ENCODE data around the gene TRIM27. TPM values are rescaled to one million over a fixed set of nuclear protein-coding genes. Genes with fewer than 3 reads are reported as not detected.

TRIM27 gene
- total RNA-seq, 4 donors from 2014 or later: 32.3 to 49.0 (median 42.4) TPM

DNA sequence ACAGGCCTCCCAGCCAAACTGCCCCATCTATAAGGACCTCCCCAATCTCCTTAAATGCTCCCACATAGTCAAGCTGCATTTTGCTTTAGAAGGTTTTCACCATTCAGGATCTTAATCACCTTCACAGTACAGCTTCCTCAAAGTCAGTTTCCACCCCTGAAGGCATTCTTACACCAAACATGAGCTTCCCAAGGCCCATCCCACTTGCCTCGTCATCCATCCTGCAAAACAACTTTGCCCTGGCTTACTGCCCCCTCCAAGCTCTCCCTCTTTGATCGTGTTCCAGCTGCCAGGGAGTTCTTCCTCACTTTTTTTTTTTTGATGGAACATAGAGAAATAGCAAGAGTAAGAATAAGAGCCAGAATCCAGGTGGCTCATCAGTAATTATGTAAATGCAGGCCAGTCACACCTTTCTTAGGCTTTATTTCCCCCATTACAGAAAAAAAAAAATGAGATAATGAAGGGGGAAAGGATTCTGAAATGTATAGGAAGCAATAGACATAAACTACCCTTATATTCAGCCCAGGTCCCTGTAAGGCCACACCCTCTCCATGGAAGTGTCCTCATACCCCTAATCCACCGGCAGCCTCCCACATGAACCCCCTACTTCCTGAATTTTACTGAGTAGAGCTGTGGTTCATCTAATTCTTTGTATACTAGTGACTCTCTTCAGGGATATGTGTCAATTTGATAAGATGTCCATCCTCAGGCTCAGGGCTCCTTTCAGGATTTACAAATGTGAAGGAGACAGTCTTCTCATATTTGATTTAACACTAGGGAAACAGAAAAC lies 12.7 kb downstream of the TRIM27 start:
- no peak for TF ChIP-seq CTCF (IDR thresholded peaks at IDR 0.05; ENCODE audit: low read depth)

DNA sequence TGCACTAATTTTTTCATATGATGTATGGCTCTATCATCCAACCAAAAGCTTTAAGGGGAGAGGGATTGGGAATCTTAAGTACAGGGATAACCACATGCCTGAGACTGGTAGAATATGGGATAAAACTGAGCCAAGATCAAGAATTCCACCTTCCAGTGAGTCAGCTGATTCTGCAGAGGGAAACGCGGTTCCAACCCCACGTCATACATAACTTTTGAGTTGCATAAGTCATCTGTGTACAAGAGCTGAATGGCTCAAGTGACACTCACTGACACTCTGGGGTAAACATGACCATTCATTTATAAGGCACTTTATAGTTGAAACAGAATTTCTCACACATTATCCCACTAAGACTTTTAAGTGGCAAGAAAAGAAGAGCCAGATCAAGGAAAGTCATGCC lies 16.4 kb downstream of the TRIM27 start:
- TF ChIP-seq CTCF (IDR thresholded peaks at IDR 0.05; ENCODE audit: low read depth): no peak

GRCh38 chr6:28906669-28907068 lies 17.1 kb downstream of the TRIM27 start:
- TF ChIP-seq CTCF (IDR thresholded peaks at IDR 0.05; ENCODE audit: low read depth): no peak

GRCh38 chr6:28903686-28904085 lies 20.1 kb downstream of the TRIM27 start:
- TF ChIP-seq CTCF (IDR thresholded peaks at IDR 0.05; ENCODE audit: low read depth): no peak

- TF ChIP-seq CTCF (IDR thresholded peaks at IDR 0.05; ENCODE audit: low read depth): no peak
These were observed 22.0 kb downstream of the TRIM27 start for GRCh38 chr6:28901831-28902230.

- no peak for TF ChIP-seq CTCF (IDR thresholded peaks at IDR 0.05; ENCODE audit: low read depth)
These were observed 23.1 kb downstream of the TRIM27 start for GRCh38 chr6:28900577-28901256.

GRCh38 chr6:28898710-28898965 lies 25.1 kb downstream of the TRIM27 start:
- no peak for TF ChIP-seq CTCF (IDR thresholded peaks at IDR 0.05; ENCODE audit: low read depth)
